GM12878 (cell line): ENCODE results near the gene MTTP. TPM values are rescaled to one million over a fixed set of nuclear protein-coding genes. Genes with fewer than 3 reads are reported as not detected.

Source experiments
- polyA plus RNA-seq, 11 experiments: library from polyadenylated mRNA; depleted of rRNA in 4 of 11; unstranded in 6 of 11; stranded (reverse) in 5 of 11; fragments of >200 nt; fragmentation: Nextera tagmentation in 4 of 11; fragmentation: Illumina TruSeq in 1 of 11; extraction: Ambion mirVana in 4 of 11; extraction: Trizol in 1 of 11; gene quantifications; 1 replicate in 1 of 11; 2 replicates in 10 of 11; pipeline versions ENCODE4 v1.2.1 to v1.2.3, GENCODE V29; 2011 to 2016; ENCODE audit warnings: inconsistent platforms in 2 of 11, missing spikeins in 2 of 11, low read depth in 1 of 11
- total RNA-seq, 4 experiments: library from RNA; depleted of rRNA in 3 of 4; stranded (reverse); fragments of >200 nt in 3 of 4; fragmentation: Illumina TruSeq in 1 of 4; extraction: Trizol in 1 of 4; gene quantifications; 2 replicates each; pipeline versions ENCODE4 v1.2.1 to v1.2.3, GENCODE V29; 2013 to 2021

MTTP gene
- total and polyA plus RNA-seq, 10 of the 15 experiments (the other 5 are each of a cell fraction or from before 2014, with no cell fraction given): 0.08 to 2.2 (median 0.21) TPM; not detected in 1

Other genes starting within 250 kb of the MTTP start
- 1.1 TPM in 1 of 2 replicates, not detected in the other for gene ADH1C, start 222.1 kb upstream of the MTTP start, total RNA-seq (2014; rRNA removed)
- not detected in 2 replicates for gene ADH1C, start 222.1 kb upstream of the MTTP start, total RNA-seq (2014; rRNA removed; fragmentation: Illumina TruSeq; extraction: Trizol)
- gene ADH1C, start 222.1 kb upstream of the MTTP start, total RNA-seq (2021): 0.24 and 0.54 TPM in 2 replicates
- 0.08 and 0.20 TPM in 2 replicates for gene ADH1C, start 222.1 kb upstream of the MTTP start, polyA plus RNA-seq (2011; rRNA removed)
- 0.06 and 0.33 TPM in 2 replicates for gene ADH1C, start 222.1 kb upstream of the MTTP start, polyA plus RNA-seq (2014; fragmentation: Illumina TruSeq; extraction: Trizol)
- gene ADH1C, start 222.1 kb upstream of the MTTP start, polyA plus RNA-seq (2014; fragmentation: Nextera tagmentation; extraction: Ambion mirVana): under 1 TPM in 1 of 2 experiments, not detected in 1; 0.04 TPM
- 0.10 TPM in 1 of 2 replicates, not detected in the other for gene ADH1C, start 222.1 kb upstream of the MTTP start, polyA plus RNA-seq (2014; rRNA removed)
- under 1 TPM in 1 of 2 experiments, not detected in 1; 0.23 TPM for gene ADH1C, start 222.1 kb upstream of the MTTP start, polyA plus RNA-seq (2016; fragmentation: Nextera tagmentation; extraction: Ambion mirVana)
- gene ADH7, start 139.5 kb upstream of the MTTP start, total RNA-seq (2014; rRNA removed): not detected in 2 replicates
- gene ADH7, start 139.5 kb upstream of the MTTP start, total RNA-seq (2014; rRNA removed; fragmentation: Illumina TruSeq; extraction: Trizol): not detected in 2 replicates
- not detected in 2 replicates for gene ADH7, start 139.5 kb upstream of the MTTP start, total RNA-seq (2021)
- gene ADH7, start 139.5 kb upstream of the MTTP start, polyA plus RNA-seq (2011; rRNA removed): not detected in 2 replicates
- gene ADH7, start 139.5 kb upstream of the MTTP start, polyA plus RNA-seq (2014; fragmentation: Illumina TruSeq; extraction: Trizol): not detected in 2 replicates
- gene ADH7, start 139.5 kb upstream of the MTTP start, polyA plus RNA-seq (2014; fragmentation: Nextera tagmentation; extraction: Ambion mirVana): not detected
- not detected in 2 replicates for gene ADH7, start 139.5 kb upstream of the MTTP start, polyA plus RNA-seq (2014; rRNA removed)
- not detected for gene ADH7, start 139.5 kb upstream of the MTTP start, polyA plus RNA-seq (2016; fragmentation: Nextera tagmentation; extraction: Ambion mirVana)
- gene C4orf17, start 63.8 kb upstream of the MTTP start, total RNA-seq (2014; rRNA removed): not detected in 2 replicates
- not detected in 2 replicates for gene C4orf17, start 63.8 kb upstream of the MTTP start, total RNA-seq (2014; rRNA removed; fragmentation: Illumina TruSeq; extraction: Trizol)
- not detected in 2 replicates for gene C4orf17, start 63.8 kb upstream of the MTTP start, total RNA-seq (2021)
- not detected in 2 replicates for gene C4orf17, start 63.8 kb upstream of the MTTP start, polyA plus RNA-seq (2011; rRNA removed)
- gene C4orf17, start 63.8 kb upstream of the MTTP start, polyA plus RNA-seq (2014; fragmentation: Illumina TruSeq; extraction: Trizol): not detected in 2 replicates
- not detected for gene C4orf17, start 63.8 kb upstream of the MTTP start, polyA plus RNA-seq (2014; fragmentation: Nextera tagmentation; extraction: Ambion mirVana)
- not detected in 2 replicates for gene C4orf17, start 63.8 kb upstream of the MTTP start, polyA plus RNA-seq (2014; rRNA removed)
- gene C4orf17, start 63.8 kb upstream of the MTTP start, polyA plus RNA-seq (2016; fragmentation: Nextera tagmentation; extraction: Ambion mirVana): not detected
- 4.5 and 8.6 TPM in 2 replicates for gene TRMT10A, start 10.8 kb upstream of the MTTP start, total RNA-seq (2014; rRNA removed)
- 11.1 and 12.8 TPM in 2 replicates for gene TRMT10A, start 10.8 kb upstream of the MTTP start, total RNA-seq (2014; rRNA removed; fragmentation: Illumina TruSeq; extraction: Trizol)
- gene TRMT10A, start 10.8 kb upstream of the MTTP start, total RNA-seq (2021): 5.4 and 6.7 TPM in 2 replicates
- gene TRMT10A, start 10.8 kb upstream of the MTTP start, polyA plus RNA-seq (2011; rRNA removed): 8.3 and 14.1 TPM in 2 replicates
- 13.4 and 14.8 TPM in 2 replicates for gene TRMT10A, start 10.8 kb upstream of the MTTP start, polyA plus RNA-seq (2014; fragmentation: Illumina TruSeq; extraction: Trizol)
- gene TRMT10A, start 10.8 kb upstream of the MTTP start, polyA plus RNA-seq (2014; fragmentation: Nextera tagmentation; extraction: Ambion mirVana): 1 to 10 TPM; 8.8 to 9.6 TPM
- gene TRMT10A, start 10.8 kb upstream of the MTTP start, polyA plus RNA-seq (2014; rRNA removed): 4.6 and 5.7 TPM in 2 replicates
- gene TRMT10A, start 10.8 kb upstream of the MTTP start, polyA plus RNA-seq (2016; fragmentation: Nextera tagmentation; extraction: Ambion mirVana): 10 to 100 TPM; 10.7 to 11.1 TPM
- gene C4orf54, start 83.0 kb downstream of the MTTP start, total RNA-seq (2014; rRNA removed): not detected in 2 replicates
- gene C4orf54, start 83.0 kb downstream of the MTTP start, total RNA-seq (2014; rRNA removed; fragmentation: Illumina TruSeq; extraction: Trizol): not detected in 2 replicates
- gene C4orf54, start 83.0 kb downstream of the MTTP start, total RNA-seq (2021): not detected in 2 replicates
- gene C4orf54, start 83.0 kb downstream of the MTTP start, polyA plus RNA-seq (2011; rRNA removed): 0.01 TPM in 2 replicates
- gene C4orf54, start 83.0 kb downstream of the MTTP start, polyA plus RNA-seq (2014; fragmentation: Illumina TruSeq; extraction: Trizol): not detected in 2 replicates
- gene C4orf54, start 83.0 kb downstream of the MTTP start, polyA plus RNA-seq (2014; fragmentation: Nextera tagmentation; extraction: Ambion mirVana): not detected
- gene C4orf54, start 83.0 kb downstream of the MTTP start, polyA plus RNA-seq (2014; rRNA removed): not detected in 2 replicates
- gene C4orf54, start 83.0 kb downstream of the MTTP start, polyA plus RNA-seq (2016; fragmentation: Nextera tagmentation; extraction: Ambion mirVana): not detected
- gene DAPP1, start 242.0 kb downstream of the MTTP start, total RNA-seq (2014; rRNA removed): 64.7 and 82.2 TPM in 2 replicates
- 82.6 and 84.0 TPM in 2 replicates for gene DAPP1, start 242.0 kb downstream of the MTTP start, total RNA-seq (2014; rRNA removed; fragmentation: Illumina TruSeq; extraction: Trizol)
- gene DAPP1, start 242.0 kb downstream of the MTTP start, total RNA-seq (2021): 46.4 and 46.5 TPM in 2 replicates
- 97.9 and 136 TPM in 2 replicates for gene DAPP1, start 242.0 kb downstream of the MTTP start, polyA plus RNA-seq (2011; rRNA removed)
- gene DAPP1, start 242.0 kb downstream of the MTTP start, polyA plus RNA-seq (2014; fragmentation: Illumina TruSeq; extraction: Trizol): 81.3 and 113 TPM in 2 replicates
- gene DAPP1, start 242.0 kb downstream of the MTTP start, polyA plus RNA-seq (2014; fragmentation: Nextera tagmentation; extraction: Ambion mirVana): 100 to 1,000 TPM; 104 to 147 TPM
- gene DAPP1, start 242.0 kb downstream of the MTTP start, polyA plus RNA-seq (2014; rRNA removed): 49.3 and 67.2 TPM in 2 replicates
- gene DAPP1, start 242.0 kb downstream of the MTTP start, polyA plus RNA-seq (2016; fragmentation: Nextera tagmentation; extraction: Ambion mirVana): 10 to 100 TPM; 58.9 to 66.9 TPM